ENCODE results near the gene HMGXB3.

HMGXB3 gene

GRCh38 chr5:150021491-150022157 is 21.1 kb downstream of the HMGXB3 start:
- TF ChIP-seq SPI1 (IDR thresholded peaks at IDR 0.05; ENCODE audit: borderline replicate concordance, low read depth) (no peak), POLR2AphosphoS5 (IDR thresholded peaks at IDR 0.05; ENCODE audit: low read depth) (no peak)
- Histone ChIP-seq H3K27ac (replicated peaks) (no peak overlapping the region), H3K4me3 (replicated peaks; ENCODE audit: insufficient read depth, low read length) (no peak overlapping the region), H3K27me3 (ENCODE audit: insufficient read depth, poor library complexity, severe bottlenecking) (no peaks in the 10 kb centered on the region)
- no peak for DNase-seq (ENCODE audit: low read depth in 1 of 2, low spot score in 1 of 2)

GRCh38 chr5:150022158-150022531 is 21.6 kb downstream of the HMGXB3 start:
- no peak for DNase-seq (ENCODE audit: low read depth in 1 of 2, low spot score in 1 of 2)
- no peak for TF ChIP-seq GABPA (IDR thresholded peaks at IDR 0.05; ENCODE audit: low read depth)
- TF ChIP-seq CTCF (IDR thresholded peaks at IDR 0.05; ENCODE audit: insufficient read depth, low read length) = no peak
- TF ChIP-seq SPI1 (IDR thresholded peaks at IDR 0.05; ENCODE audit: borderline replicate concordance, low read depth) = no peak
- no peak for TF ChIP-seq POLR2AphosphoS5 (IDR thresholded peaks at IDR 0.05; ENCODE audit: low read depth)
- no peak for TF ChIP-seq REST (IDR thresholded peaks at IDR 0.05; ENCODE audit: insufficient replicate concordance, low read depth)
- H3K27ac ChIP-seq (replicated peaks) = no peak overlapping the region
- H3K27me3 ChIP-seq (ENCODE audit: insufficient read depth, poor library complexity, severe bottlenecking) = no peaks in the 10 kb centered on the region
- H3K4me3 ChIP-seq (replicated peaks; ENCODE audit: insufficient read depth, low read length) = no peak overlapping the region

DNA sequence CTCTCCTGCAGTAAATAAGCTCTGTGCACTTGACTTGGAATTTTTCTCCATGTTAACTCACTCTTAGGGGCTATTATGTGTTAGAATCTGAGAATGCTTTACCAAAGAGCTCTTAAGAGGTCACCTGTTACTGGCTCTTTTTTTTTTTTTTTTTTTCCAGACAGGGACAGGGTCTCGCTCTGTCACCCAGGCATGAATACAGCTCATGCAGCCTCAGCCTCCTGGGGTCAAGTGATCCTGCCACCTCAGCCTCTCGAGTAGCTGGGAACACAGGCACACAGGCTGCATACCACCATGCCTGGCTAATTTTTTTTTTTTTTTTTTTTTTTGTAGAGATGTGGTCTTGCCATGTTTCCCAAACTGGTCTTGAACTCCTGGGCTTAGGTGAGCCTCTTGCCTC is 22.1 kb downstream of the HMGXB3 start:
- H3K27me3 ChIP-seq (ENCODE audit: insufficient read depth, poor library complexity, severe bottlenecking) = no peaks in the 10 kb centered on the region
- no peak overlapping the region for H3K4me3 ChIP-seq (replicated peaks; ENCODE audit: insufficient read depth, low read length)
- TF ChIP-seq SPI1 (IDR thresholded peaks at IDR 0.05; ENCODE audit: borderline replicate concordance, low read depth) (no peak), POLR2AphosphoS5 (IDR thresholded peaks at IDR 0.05; ENCODE audit: low read depth) (no peak), REST (IDR thresholded peaks at IDR 0.05; ENCODE audit: insufficient replicate concordance, low read depth) (no peak), GABPA (IDR thresholded peaks at IDR 0.05; ENCODE audit: low read depth) (no peak), CTCF (IDR thresholded peaks at IDR 0.05; ENCODE audit: insufficient read depth, low read length) (no peak)
- H3K27ac ChIP-seq (replicated peaks) = no peak overlapping the region
- no peak for DNase-seq (ENCODE audit: low read depth in 1 of 2, low spot score in 1 of 2)

DNA sequence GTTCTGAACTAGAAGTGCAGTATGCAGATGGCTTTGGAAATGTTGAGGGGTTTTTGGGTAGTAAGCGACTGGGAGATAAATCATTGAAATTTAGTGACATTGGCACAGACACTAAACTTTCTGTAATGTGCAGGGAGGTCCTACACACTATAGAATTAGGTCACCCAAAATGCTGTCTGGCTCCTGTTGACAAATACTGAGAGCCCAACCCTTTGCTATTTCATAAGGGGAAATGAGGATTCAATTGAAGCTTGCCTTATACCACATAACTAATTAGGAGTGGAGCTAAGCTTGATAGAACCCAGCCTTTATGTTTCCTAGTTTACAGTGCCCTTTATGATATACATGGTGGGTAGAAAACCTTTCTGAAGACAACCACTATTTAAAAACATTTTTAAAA is 22.6 kb downstream of the HMGXB3 start:
- TF ChIP-seq SPI1 (IDR thresholded peaks at IDR 0.05; ENCODE audit: borderline replicate concordance, low read depth) = no peak
- no peak for TF ChIP-seq REST (IDR thresholded peaks at IDR 0.05; ENCODE audit: insufficient replicate concordance, low read depth)
- no peak for TF ChIP-seq CTCF (IDR thresholded peaks at IDR 0.05; ENCODE audit: insufficient read depth, low read length)
- no peak for TF ChIP-seq GABPA (IDR thresholded peaks at IDR 0.05; ENCODE audit: low read depth)
- TF ChIP-seq POLR2AphosphoS5 (IDR thresholded peaks at IDR 0.05; ENCODE audit: low read depth) = no peak
- no peaks in the 10 kb centered on the region for H3K27me3 ChIP-seq (ENCODE audit: insufficient read depth, poor library complexity, severe bottlenecking)
- H3K4me3 ChIP-seq (replicated peaks; ENCODE audit: insufficient read depth, low read length) = no peak overlapping the region
- no peak for DNase-seq (ENCODE audit: low read depth in 1 of 2, low spot score in 1 of 2)
- no peak overlapping the region for H3K27ac ChIP-seq (replicated peaks)

All from HL-60 (cell line).